Adipocyte (in vitro differentiated cells): Measurements from ENCODE around the gene RFC4.
A peak's percentile ranks its signal among the peaks of the same experiment; 100 is the strongest.

Experiments
- DNase-seq: peaks from one replicate; pipeline ENCODE4 v3.0.0-alpha.2; 2015; ENCODE audit warnings: low read depth
- H3K27me3 ChIP-seq: replicated peaks from 2 replicates; pipeline ENCODE4 v1.7.0; 2013; ENCODE audit warnings: mild to moderate bottlenecking, low read length, moderate library complexity; ENCODE audit not compliant: control insufficient read depth, insufficient read depth
- H3K36me3 ChIP-seq: 2 replicates; pipeline ENCODE4 v1.7.0; 2013; ENCODE audit warnings: low read length, mild to moderate bottlenecking, moderate library complexity; ENCODE audit not compliant: control insufficient read depth, insufficient read depth, severe bottlenecking
- H3K4me1 ChIP-seq: 2 replicates; pipeline ENCODE4 v1.7.0; 2013; ENCODE audit warnings: mild to moderate bottlenecking, low read length, moderate library complexity; ENCODE audit not compliant: control insufficient read depth, insufficient read depth
- H3K4me3 ChIP-seq: 2 replicates; pipeline ENCODE4 v1.7.0; 2013; ENCODE audit warnings: mild to moderate bottlenecking, low read length, moderate library complexity
- H3K9ac ChIP-seq: 2 replicates; pipeline ENCODE4 v1.7.0; 2013; ENCODE audit warnings: mild to moderate bottlenecking, low read length, moderate library complexity
- H3K9me3 ChIP-seq: 2 replicates; pipeline ENCODE4 v1.7.0; 2013; ENCODE audit warnings: mild to moderate bottlenecking, low read length, moderate library complexity; ENCODE audit not compliant: control insufficient read depth

Gene RFC4

GRCh38 chr3:186841620-186842019, 35.3 kb upstream of the RFC4 start:
- H3K27me3 ChIP-seq: peaks cover 3% of the 10 kb centered on the region
- H3K9me3 ChIP-seq: no peaks in the 10 kb centered on the region
- H3K9ac ChIP-seq: peak overlapping the region; percentile 74
- no peak overlapping the region for H3K4me3 ChIP-seq
- no peak for DNase-seq
- H3K4me1 ChIP-seq: peaks cover 38% of the 10 kb centered on the region
- H3K36me3 ChIP-seq: peaks cover 7% of the 10 kb centered on the region

- Histone ChIP-seq H3K9ac (peak overlapping the region; percentile 74), H3K4me3 (no peak overlapping the region), H3K36me3 (no peaks in the 10 kb centered on the region), H3K4me1 (peaks cover 38% of the 10 kb centered on the region), H3K9me3 (no peaks in the 10 kb centered on the region), H3K27me3 (peaks cover 3% of the 10 kb centered on the region)
- peak; percentile 96 for DNase-seq
Measured at GRCh38 chr3:186839874-186840641, 33.8 kb upstream of the RFC4 start.

- H3K27me3 ChIP-seq: peaks cover 37% of the 10 kb centered on the region
- peak overlapping the region; percentile 60 for H3K9ac ChIP-seq
- no peak overlapping the region for H3K4me3 ChIP-seq
Measured at GRCh38 chr3:186832276-186832675, 26.0 kb upstream of the RFC4 start.

GRCh38 chr3:186831798-186832197, 25.5 kb upstream of the RFC4 start:
- H3K36me3 ChIP-seq: no peaks in the 10 kb centered on the region
- H3K9me3 ChIP-seq: peaks cover 4% of the 10 kb centered on the region
- no peak overlapping the region for H3K9ac ChIP-seq
- DNase-seq: no peak
- H3K27me3 ChIP-seq: peaks cover 37% of the 10 kb centered on the region
- H3K4me3 ChIP-seq: no peak overlapping the region
- peaks cover 4% of the 10 kb centered on the region for H3K4me1 ChIP-seq

More at GRCh38 chr3:186832276-186832675, 26.0 kb upstream of the RFC4 start:
- Histone ChIP-seq H3K4me1 (peaks cover 4% of the 10 kb centered on the region), H3K9me3 (peaks cover 4% of the 10 kb centered on the region), H3K36me3 (no peaks in the 10 kb centered on the region)
- no peak for DNase-seq

GRCh38 chr3:186828340-186828739, 22.1 kb upstream of the RFC4 start:
- Histone ChIP-seq H3K36me3 (no peaks in the 10 kb centered on the region), H3K4me1 (peaks cover 29% of the 10 kb centered on the region), H3K27me3 (peaks cover 37% of the 10 kb centered on the region), H3K9ac (no peak overlapping the region), H3K4me3 (no peak overlapping the region), H3K9me3 (no peaks in the 10 kb centered on the region)
- no peak for DNase-seq

GRCh38 chr3:186826976-186827857, 20.9 kb upstream of the RFC4 start:
- peaks cover 32% of the 10 kb centered on the region for H3K27me3 ChIP-seq
- peak overlapping the region; percentile 85 for H3K4me3 ChIP-seq
- no peaks in the 10 kb centered on the region for H3K36me3 ChIP-seq
- DNase-seq: peak; percentile 95
- peaks cover 29% of the 10 kb centered on the region for H3K4me1 ChIP-seq
- no peaks in the 10 kb centered on the region for H3K9me3 ChIP-seq
- H3K9ac ChIP-seq: peak overlapping the region; percentile 90

GRCh38 chr3:186826410-186826975, 20.2 kb upstream of the RFC4 start:
- H3K9ac ChIP-seq: peak overlapping the region; percentile 90
- H3K4me3 ChIP-seq: peak overlapping the region; percentile 85
- peaks cover 29% of the 10 kb centered on the region for H3K27me3 ChIP-seq
- no peaks in the 10 kb centered on the region for H3K9me3 ChIP-seq
- no peak for DNase-seq
- H3K36me3 ChIP-seq: no peaks in the 10 kb centered on the region
- H3K4me1 ChIP-seq: peaks cover 35% of the 10 kb centered on the region

GRCh38 chr3:186825872-186826409, 19.7 kb upstream of the RFC4 start:
- Histone ChIP-seq H3K36me3 (no peaks in the 10 kb centered on the region), H3K9me3 (no peaks in the 10 kb centered on the region), H3K9ac (peak overlapping the region; percentile 90), H3K27me3 (peaks cover 26% of the 10 kb centered on the region), H3K4me3 (peak overlapping the region; percentile 85), H3K4me1 (peaks cover 35% of the 10 kb centered on the region)
- DNase-seq: no peak

- Histone ChIP-seq H3K27me3 (peaks cover 21% of the 10 kb centered on the region), H3K9me3 (no peaks in the 10 kb centered on the region), H3K4me3 (peak overlapping the region; percentile 85), H3K4me1 (peaks cover 35% of the 10 kb centered on the region), H3K36me3 (no peaks in the 10 kb centered on the region), H3K9ac (peak overlapping the region; percentile 90)
- DNase-seq: peak; percentile 31
Measured at GRCh38 chr3:186825294-186825821, 19.1 kb upstream of the RFC4 start.

- Histone ChIP-seq H3K27me3 (peaks cover 13% of the 10 kb centered on the region), H3K36me3 (no peaks in the 10 kb centered on the region), H3K9ac (peak overlapping the region; percentile 90), H3K4me3 (peak overlapping the region; percentile 85), H3K4me1 (peaks cover 35% of the 10 kb centered on the region), H3K9me3 (no peaks in the 10 kb centered on the region)
- no peak for DNase-seq
Measured at GRCh38 chr3:186824430-186825139, 18.3 kb upstream of the RFC4 start.
